KMS-11 (cell line): Measurements from ENCODE around the gene RAB31.

Experiments
- H2AFZ ChIP-seq: fragments of 200-600 bp; sonication (generic); 2 replicates; pipeline ENCODE4 v1.6.1; 2016; ENCODE audit warnings: antibody characterized with exemption, mixed run types, low read depth
- H3K27ac ChIP-seq: fragments of 200-600 bp; sonication (generic); 2 replicates; pipeline ENCODE4 v1.6.1; 2016; ENCODE audit warnings: mild to moderate bottlenecking, mixed run types
- H3K27me3 ChIP-seq: fragments of 200-600 bp; sonication (generic); 2 replicates; pipeline ENCODE4 v1.6.1; 2017; ENCODE audit warnings: mild to moderate bottlenecking, low read depth, mixed run types, moderate library complexity; ENCODE audit not compliant: insufficient read depth
- H3K36me3 ChIP-seq: fragments of 200-600 bp; sonication (generic); 2 replicates; pipeline ENCODE4 v1.6.1; 2017; ENCODE audit warnings: mild to moderate bottlenecking, mixed run types; ENCODE audit not compliant: insufficient read depth
- H3K4me1 ChIP-seq: fragments of 200-600 bp; sonication (generic); 2 replicates; pipeline ENCODE4 v1.6.1; 2016; ENCODE audit warnings: mild to moderate bottlenecking, low read depth, mixed run types; ENCODE audit not compliant: poor library complexity, severe bottlenecking
- H3K4me2 ChIP-seq: fragments of 200-600 bp; sonication (generic); 2 replicates; pipeline ENCODE4 v1.7.0; 2016; ENCODE audit warnings: mild to moderate bottlenecking, mixed run types
- H3K4me3 ChIP-seq: fragments of 200-600 bp; sonication (generic); IDR thresholded peaks from 2 replicates; pipeline ENCODE4 v1.6.1; 2017; ENCODE audit warnings: low read depth, low read length, mixed read lengths; ENCODE audit not compliant: insufficient read depth
- H3K79me2 ChIP-seq: fragments of 200-600 bp; sonication (generic); 2 replicates; pipeline ENCODE4 v1.6.1; 2016; ENCODE audit warnings: low read depth, mixed run types; ENCODE audit not compliant: insufficient read depth
- H3K9ac ChIP-seq: fragments of 200-600 bp; sonication (generic); 2 replicates; pipeline ENCODE4 v1.6.1; 2016; ENCODE audit warnings: mild to moderate bottlenecking, mixed run types
- H4K20me1 ChIP-seq: fragments of 200-600 bp; sonication (generic); 2 replicates; pipeline ENCODE4 v1.6.1; 2016; ENCODE audit warnings: mild to moderate bottlenecking, mixed run types; ENCODE audit not compliant: insufficient read depth
- CTCF ChIP-seq: fragments of 200-600 bp; sonication (generic); conservative IDR thresholded peaks from 2 replicates; pipeline ENCODE4 v1.6.1; 2017; ENCODE audit warnings: low read depth, mild to moderate bottlenecking, antibody characterized with exemption, low read length, moderate library complexity, mixed read lengths

Gene RAB31

DNA sequence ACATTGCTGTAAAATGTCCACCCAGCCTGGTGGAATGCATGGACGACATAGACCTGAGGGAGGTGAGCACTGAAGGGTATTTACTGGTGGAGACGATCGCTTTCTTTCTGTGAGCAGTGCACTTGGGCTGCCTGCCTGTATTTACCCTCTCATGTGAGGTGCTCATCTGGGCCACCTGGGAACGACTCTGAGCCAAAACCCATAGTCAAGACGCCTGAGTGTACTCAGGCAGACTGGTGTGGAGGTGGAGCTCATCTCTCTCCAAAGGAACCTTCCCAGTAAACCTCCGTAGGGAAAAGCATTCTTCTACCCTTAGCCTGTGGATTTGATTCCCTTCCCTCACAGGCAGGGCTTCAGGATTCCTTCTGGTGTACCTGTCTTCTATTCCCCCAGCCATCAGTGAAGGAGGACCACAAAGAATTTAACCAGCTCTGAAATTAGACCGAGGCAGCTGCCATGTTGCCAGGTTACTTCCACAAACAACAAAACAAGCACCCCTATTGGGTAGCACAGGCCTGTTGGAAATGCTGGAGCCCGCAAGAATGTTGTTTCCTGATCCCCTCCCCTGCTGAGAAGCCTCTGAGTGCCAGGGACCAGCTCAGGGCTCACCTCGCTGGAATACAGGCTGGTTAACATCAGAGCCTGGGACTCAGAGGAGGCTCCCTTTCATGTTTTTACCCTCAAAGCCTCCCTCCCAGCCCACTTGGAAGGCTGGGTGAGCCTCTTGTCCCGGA, 130.2 kb downstream of the RAB31 start:
- H4K20me1 ChIP-seq: no peaks in the 10 kb centered on the region
- no peak overlapping the region for H3K9ac ChIP-seq
- no peaks in the 10 kb centered on the region for H3K79me2 ChIP-seq
- no peak overlapping the region for H2AFZ ChIP-seq
- no peaks in the 10 kb centered on the region for H3K36me3 ChIP-seq
- H3K4me1 ChIP-seq: no peaks in the 10 kb centered on the region
- H3K27ac ChIP-seq: no peak overlapping the region
- H3K4me2 ChIP-seq: no peak overlapping the region
- H3K4me3 ChIP-seq: no peak overlapping the region
- TF ChIP-seq CTCF: no peak
- no peaks in the 10 kb centered on the region for H3K27me3 ChIP-seq

DNA sequence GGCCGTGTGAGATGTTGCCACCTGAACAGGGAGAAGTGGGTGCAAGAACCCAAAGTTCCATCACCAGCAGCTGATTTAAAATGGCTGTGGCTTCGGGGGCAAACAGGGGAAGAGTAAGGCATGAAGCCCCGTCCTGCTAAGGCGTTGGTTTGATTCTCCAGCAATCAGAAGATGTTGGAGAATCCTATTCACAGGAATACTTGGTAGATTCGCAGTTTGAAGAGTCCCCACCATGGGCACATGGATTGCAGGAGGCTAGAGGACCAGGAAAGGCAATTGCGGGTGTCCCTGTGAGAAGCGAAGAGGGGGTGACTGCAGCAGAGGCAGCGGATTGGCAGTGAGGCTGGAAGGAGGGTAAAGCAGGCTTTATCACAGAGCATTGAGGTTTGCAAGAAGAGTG, 131.1 kb downstream of the RAB31 start:
- no peak overlapping the region for H3K4me3 ChIP-seq
- no peaks in the 10 kb centered on the region for H3K79me2 ChIP-seq
- no peak overlapping the region for H3K9ac ChIP-seq
- no peaks in the 10 kb centered on the region for H3K4me1 ChIP-seq
- no peaks in the 10 kb centered on the region for H4K20me1 ChIP-seq
- no peak overlapping the region for H3K4me2 ChIP-seq
- H3K27ac ChIP-seq: no peak overlapping the region
- no peaks in the 10 kb centered on the region for H3K36me3 ChIP-seq
- H3K27me3 ChIP-seq: no peaks in the 10 kb centered on the region
- TF ChIP-seq CTCF: no peak
- H2AFZ ChIP-seq: no peak overlapping the region

DNA sequence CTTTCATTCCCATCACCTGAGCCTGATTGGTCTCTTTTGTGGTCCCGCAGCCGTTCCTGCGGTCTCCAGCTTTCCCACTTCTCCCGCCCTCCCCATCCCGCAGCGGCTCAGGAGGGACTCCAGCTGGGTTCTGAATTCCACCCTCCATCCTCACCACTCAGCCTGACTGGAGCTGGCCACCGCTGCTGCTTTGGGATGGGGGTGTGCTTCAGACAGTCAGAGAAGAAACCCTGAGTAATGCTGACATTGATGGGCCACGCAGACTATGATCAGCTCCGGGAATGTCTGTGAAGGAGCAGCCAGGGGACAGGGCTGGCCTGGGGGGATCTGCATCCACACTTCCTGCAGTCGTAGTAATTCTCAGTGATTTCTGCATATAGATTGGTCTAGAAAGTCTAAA, 131.8 kb downstream of the RAB31 start:
- H4K20me1 ChIP-seq: no peaks in the 10 kb centered on the region
- no peaks in the 10 kb centered on the region for H3K4me1 ChIP-seq
- H3K4me3 ChIP-seq: no peak overlapping the region
- no peaks in the 10 kb centered on the region for H3K79me2 ChIP-seq
- no peak for TF ChIP-seq CTCF
- H3K4me2 ChIP-seq: no peak overlapping the region
- no peak overlapping the region for H3K27ac ChIP-seq
- no peak overlapping the region for H3K9ac ChIP-seq
- no peaks in the 10 kb centered on the region for H3K27me3 ChIP-seq
- no peak overlapping the region for H2AFZ ChIP-seq
- no peaks in the 10 kb centered on the region for H3K36me3 ChIP-seq

DNA sequence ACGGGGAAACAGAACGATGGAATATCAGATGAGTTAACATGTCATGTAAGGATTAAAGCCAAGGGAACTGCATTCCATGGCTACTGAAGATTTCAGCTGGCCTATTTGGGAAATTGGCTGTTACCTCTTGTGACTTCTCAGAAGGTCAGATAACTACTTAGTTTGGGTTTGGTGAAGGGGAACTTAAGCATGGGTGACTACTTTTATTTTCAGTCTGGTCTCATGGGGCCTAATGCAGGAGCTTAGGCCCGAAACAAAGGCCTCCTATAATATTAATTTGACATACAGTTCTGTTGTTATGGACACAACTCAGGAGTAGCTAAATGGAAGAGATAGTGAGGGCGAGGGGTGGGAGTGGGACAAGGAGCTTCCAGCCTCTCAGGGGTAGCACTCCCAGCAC, 133.7 kb downstream of the RAB31 start:
- Histone ChIP-seq H3K27me3 (no peaks in the 10 kb centered on the region), H3K27ac (no peak overlapping the region), H3K79me2 (no peaks in the 10 kb centered on the region), H4K20me1 (no peaks in the 10 kb centered on the region), H3K9ac (no peak overlapping the region), H2AFZ (no peak overlapping the region), H3K4me1 (no peaks in the 10 kb centered on the region), H3K36me3 (no peaks in the 10 kb centered on the region), H3K4me2 (no peak overlapping the region), H3K4me3 (no peak overlapping the region)
- TF ChIP-seq CTCF: no peak
